Vagina (tissue), 2 donors: ENCODE data around the gene PPP3CA. TPM values are rescaled to one million over a fixed set of nuclear protein-coding genes. Genes with fewer than 3 reads are reported as not detected.

Source experiments
- DNase-seq, 2 donors: peaks; one replicate each; pipeline ENCODE4 v3.0.0-alpha.2; 2017; ENCODE audit errors: extremely low spot score in 2 of 2
- H3K27ac ChIP-seq: fragments of 200-600 bp; sonication (generic); one replicate; pipeline ENCODE4 v1.5.1; 2019
- H3K27me3 ChIP-seq: fragments of 200-600 bp; sonication (generic); one replicate; pipeline ENCODE4 v1.5.1; 2019
- H3K36me3 ChIP-seq, 2 donors: fragments of 200-600 bp; sonication (generic); one replicate each; pipeline ENCODE4 v1.5.1; 2017 to 2019
- H3K4me1 ChIP-seq: fragments of 200-600 bp; sonication (generic); one replicate; pipeline ENCODE4 v1.5.1; 2019
- H3K4me3 ChIP-seq, 2 donors: fragments of 200-600 bp; sonication (generic); 1 replicate in 1 of 2; 2 replicates in 1 of 2; pipeline ENCODE4 v1.5.1; 2016 to 2019
- H3K9me3 ChIP-seq: fragments of 200-600 bp; sonication (generic); one replicate; pipeline ENCODE4 v1.5.1; 2019
- POLR2A ChIP-seq, 2 donors: fragments of 450-650 bp; IDR thresholded peaks; one replicate each; pipeline ENCODE4 v1.6.1; 2017; ENCODE audit warnings: antibody characterized with exemption in 2 of 2, mild to moderate bottlenecking in 2 of 2, moderate library complexity in 2 of 2
- POLR2AphosphoS5 ChIP-seq, 2 donors: sonication (generic); formaldehyde crosslinking; IDR thresholded peaks; one replicate each; pipeline ENCODE4 v1.9.0; 2017; ENCODE audit warnings: antibody characterized with exemption in 2 of 2, mild to moderate bottlenecking in 2 of 2, low read depth in 1 of 2; ENCODE audit not compliant: insufficient read depth in 1 of 2
- intact Hi-C: fragments of 100-400 bp; cut with DNase I; formaldehyde crosslinking; loops from one replicate; pipeline ENCODE4 v1.15.1; 2023
- total RNA-seq: library from RNA; depleted of rRNA; stranded (reverse); fragments of >200 nt; gene quantifications from one replicate; pipeline ENCODE4 v1.2.3, GENCODE V29; 2016
- TF ChIP-seq, protein P1 (sequence below), 3 experiments: fragments of 450-650 bp in 2 of 3; fragments of 200-600 bp in 1 of 3; sonication (generic) in 1 of 3; IDR thresholded peaks; one replicate each; pipeline ENCODE4 v1.5.1; 2017 to 2019; ENCODE audit warnings: antibody characterized with exemption in 3 of 3, mild to moderate bottlenecking in 2 of 3, moderate library complexity in 2 of 3

The PPP3CA gene
- total RNA-seq, 1 donor from 2014 or later: 45.9 TPM

DNA sequence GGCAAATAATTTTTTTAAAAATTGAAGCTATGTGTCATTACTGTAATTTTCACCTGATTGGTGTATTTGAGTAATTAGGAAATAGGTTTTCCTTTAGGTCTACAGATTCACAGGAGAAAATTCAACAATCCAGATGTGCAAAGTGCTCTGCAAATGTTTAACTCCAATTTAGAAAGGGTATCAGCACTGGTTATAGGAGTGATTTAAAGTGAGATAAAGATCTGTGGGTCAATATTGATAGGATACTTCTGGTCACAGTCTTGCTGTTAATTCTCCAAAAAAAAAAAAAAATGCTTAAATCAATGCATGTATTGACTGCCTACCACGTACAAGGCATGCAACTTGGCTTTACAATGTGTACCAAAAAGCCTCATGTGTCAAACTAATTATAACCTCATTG is 271.3 kb downstream of the PPP3CA start:
- DNase-seq: no peak
- no peaks in the 10 kb centered on the region for H3K9me3 ChIP-seq
- H3K27me3 ChIP-seq: no peaks in the 10 kb centered on the region
- H3K27ac ChIP-seq: no peak overlapping the region
- H3K36me3 ChIP-seq: no peaks in the 10 kb centered on the region
- H3K4me1 ChIP-seq: no peaks in the 10 kb centered on the region
- TF ChIP-seq POLR2AphosphoS5 (IDR thresholded peaks at IDR 0.05; ENCODE audit: insufficient read depth in 1 of 2, low read depth in 1 of 2) (no peak), POLR2A (IDR thresholded peaks at IDR 0.05) (no peak)
- TF ChIP-seq, protein P1, sequence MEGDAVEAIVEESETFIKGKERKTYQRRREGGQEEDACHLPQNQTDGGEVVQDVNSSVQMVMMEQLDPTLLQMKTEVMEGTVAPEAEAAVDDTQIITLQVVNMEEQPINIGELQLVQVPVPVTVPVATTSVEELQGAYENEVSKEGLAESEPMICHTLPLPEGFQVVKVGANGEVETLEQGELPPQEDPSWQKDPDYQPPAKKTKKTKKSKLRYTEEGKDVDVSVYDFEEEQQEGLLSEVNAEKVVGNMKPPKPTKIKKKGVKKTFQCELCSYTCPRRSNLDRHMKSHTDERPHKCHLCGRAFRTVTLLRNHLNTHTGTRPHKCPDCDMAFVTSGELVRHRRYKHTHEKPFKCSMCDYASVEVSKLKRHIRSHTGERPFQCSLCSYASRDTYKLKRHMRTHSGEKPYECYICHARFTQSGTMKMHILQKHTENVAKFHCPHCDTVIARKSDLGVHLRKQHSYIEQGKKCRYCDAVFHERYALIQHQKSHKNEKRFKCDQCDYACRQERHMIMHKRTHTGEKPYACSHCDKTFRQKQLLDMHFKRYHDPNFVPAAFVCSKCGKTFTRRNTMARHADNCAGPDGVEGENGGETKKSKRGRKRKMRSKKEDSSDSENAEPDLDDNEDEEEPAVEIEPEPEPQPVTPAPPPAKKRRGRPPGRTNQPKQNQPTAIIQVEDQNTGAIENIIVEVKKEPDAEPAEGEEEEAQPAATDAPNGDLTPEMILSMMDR (IDR thresholded peaks at IDR 0.05): no peak
- no peak overlapping the region for H3K4me3 ChIP-seq
- intact Hi-C loops: no loop called here

DNA sequence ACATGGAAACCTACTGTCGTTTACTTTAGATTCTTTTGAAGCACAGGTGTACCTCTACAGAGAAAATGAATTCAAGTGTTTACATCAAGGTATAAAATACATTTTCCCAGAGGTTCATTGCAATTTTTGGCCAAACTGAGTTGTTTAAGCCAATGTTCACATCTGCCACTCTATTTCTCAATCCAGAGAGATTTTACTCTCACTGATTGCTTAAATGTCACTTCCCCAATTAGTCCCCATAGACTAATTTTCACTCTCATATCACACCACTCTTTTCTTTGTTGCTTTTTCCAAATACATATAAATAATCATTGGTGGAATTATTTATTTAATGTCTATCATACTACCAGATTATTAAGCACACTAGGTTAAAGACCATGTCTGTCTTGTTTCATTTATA is 271.8 kb downstream of the PPP3CA start:
- DNase-seq: no peak
- H3K27ac ChIP-seq: no peak overlapping the region
- H3K9me3 ChIP-seq: no peaks in the 10 kb centered on the region
- intact Hi-C loops: no loop called here
- H3K4me3 ChIP-seq: no peak overlapping the region
- H3K27me3 ChIP-seq: no peaks in the 10 kb centered on the region
- no peaks in the 10 kb centered on the region for H3K36me3 ChIP-seq
- TF ChIP-seq, protein P1 (IDR thresholded peaks at IDR 0.05): no peak
- TF ChIP-seq POLR2A (IDR thresholded peaks at IDR 0.05) (no peak), POLR2AphosphoS5 (IDR thresholded peaks at IDR 0.05; ENCODE audit: insufficient read depth in 1 of 2, low read depth in 1 of 2) (no peak)
- H3K4me1 ChIP-seq: no peaks in the 10 kb centered on the region

DNA sequence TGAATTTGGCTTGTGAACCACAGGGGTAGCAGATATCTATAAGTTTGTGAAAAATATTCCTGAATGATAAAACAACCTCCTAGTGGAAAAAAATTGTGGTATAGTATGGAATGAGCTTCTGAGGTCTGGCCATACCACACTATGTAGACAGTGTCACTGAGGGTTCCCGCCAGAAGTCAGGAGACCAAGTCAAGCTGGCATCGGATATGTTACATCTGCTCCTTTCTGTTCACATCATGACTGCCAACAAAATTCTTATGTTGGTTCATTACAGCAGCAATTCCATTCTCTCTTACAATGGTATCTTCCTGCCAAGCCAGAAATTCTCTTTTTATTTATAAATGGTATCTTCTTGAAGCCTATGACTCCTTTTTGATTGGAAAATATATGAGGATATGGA is 273.0 kb downstream of the PPP3CA start:
- H3K9me3 ChIP-seq: no peaks in the 10 kb centered on the region
- no peaks in the 10 kb centered on the region for H3K27me3 ChIP-seq
- no peaks in the 10 kb centered on the region for H3K36me3 ChIP-seq
- no peak for DNase-seq
- H3K27ac ChIP-seq: no peak overlapping the region
- intact Hi-C loops: no loop called here
- TF ChIP-seq POLR2A (IDR thresholded peaks at IDR 0.05) (no peak), POLR2AphosphoS5 (IDR thresholded peaks at IDR 0.05; ENCODE audit: insufficient read depth in 1 of 2, low read depth in 1 of 2) (no peak)
- TF ChIP-seq, protein P1 (IDR thresholded peaks at IDR 0.05): no peak
- no peaks in the 10 kb centered on the region for H3K4me1 ChIP-seq
- H3K4me3 ChIP-seq: no peak overlapping the region

DNA sequence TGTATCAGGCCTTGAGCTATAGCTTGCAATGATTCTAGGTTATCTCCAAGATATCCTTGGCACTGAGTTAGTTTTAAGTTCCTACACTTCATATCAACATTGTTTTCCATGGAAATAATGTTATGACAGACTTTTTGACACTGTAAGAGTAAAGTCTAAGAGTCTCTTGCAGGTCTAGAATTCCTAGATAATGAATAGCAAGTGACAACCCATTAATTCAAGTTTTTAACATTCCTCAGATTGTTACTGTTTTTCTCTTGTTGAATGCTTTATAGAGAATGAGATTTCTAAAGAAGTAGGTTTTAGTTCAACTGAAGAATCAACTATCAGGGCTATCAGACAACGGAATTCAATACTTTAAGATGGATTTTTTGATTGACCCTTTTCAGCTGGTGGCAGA is 276.1 kb downstream of the PPP3CA start:
- no peak for DNase-seq
- H3K4me1 ChIP-seq: no peaks in the 10 kb centered on the region
- H3K36me3 ChIP-seq: no peaks in the 10 kb centered on the region
- no peaks in the 10 kb centered on the region for H3K9me3 ChIP-seq
- no peak overlapping the region for H3K4me3 ChIP-seq
- intact Hi-C loops: no loop called here
- TF ChIP-seq POLR2A (IDR thresholded peaks at IDR 0.05) (no peak), POLR2AphosphoS5 (IDR thresholded peaks at IDR 0.05; ENCODE audit: insufficient read depth in 1 of 2, low read depth in 1 of 2) (no peak)
- TF ChIP-seq, protein P1 (IDR thresholded peaks at IDR 0.05): no peak
- no peaks in the 10 kb centered on the region for H3K27me3 ChIP-seq
- no peak overlapping the region for H3K27ac ChIP-seq

DNA sequence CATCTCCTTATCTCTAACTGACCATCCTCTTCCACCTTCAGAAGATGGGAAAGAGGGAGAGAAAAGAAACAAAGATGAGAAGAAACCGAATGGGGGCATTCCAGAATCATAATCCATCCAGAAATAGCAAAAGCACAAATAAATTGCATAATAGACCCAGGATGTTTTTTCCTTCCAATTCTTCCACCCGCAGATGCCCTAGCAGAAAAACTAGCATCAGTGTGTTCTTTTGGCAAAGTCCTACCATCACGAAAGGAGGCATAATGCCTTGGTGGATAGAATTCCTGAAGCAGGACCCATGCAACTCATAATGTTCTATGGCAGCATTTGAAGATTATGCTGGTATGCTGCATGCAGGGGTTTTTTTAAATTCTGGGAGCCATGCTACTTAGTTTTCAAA is 279.2 kb downstream of the PPP3CA start:
- TF ChIP-seq POLR2AphosphoS5 (IDR thresholded peaks at IDR 0.05; ENCODE audit: insufficient read depth in 1 of 2, low read depth in 1 of 2) (no peak), POLR2A (IDR thresholded peaks at IDR 0.05) (no peak)
- TF ChIP-seq, protein P1 (IDR thresholded peaks at IDR 0.05): no peak
- no peaks in the 10 kb centered on the region for H3K36me3 ChIP-seq
- intact Hi-C loops: no loop called here

More for the DNA sequence above, 279.2 kb downstream of the PPP3CA start:
- H3K27me3 ChIP-seq: no peaks in the 10 kb centered on the region
- DNase-seq: no peak
- no peak overlapping the region for H3K27ac ChIP-seq
- no peaks in the 10 kb centered on the region for H3K9me3 ChIP-seq
- no peak overlapping the region for H3K4me3 ChIP-seq
- H3K4me1 ChIP-seq: no peaks in the 10 kb centered on the region
